Measurements from ENCODE around the gene ZBTB20.

ZBTB20 gene

DNA sequence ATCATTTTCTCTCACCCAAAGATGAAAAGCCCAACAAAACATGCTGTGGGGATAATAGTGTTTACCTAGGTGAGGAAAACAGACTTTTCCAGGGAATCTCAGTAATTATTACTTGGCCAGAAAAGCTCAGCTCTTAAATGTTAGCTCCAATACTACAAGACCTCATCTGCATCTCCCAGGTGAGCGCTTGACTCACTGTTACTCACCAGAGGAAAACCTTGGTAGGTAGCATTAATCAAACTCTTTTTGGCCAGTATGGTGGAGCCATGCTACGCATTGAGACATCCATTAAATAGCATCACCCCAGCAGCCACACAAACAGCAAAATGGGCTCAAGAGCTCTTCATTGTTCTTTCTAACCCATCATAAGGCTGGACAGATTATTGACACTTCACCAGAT lies 754.3 kb downstream of the ZBTB20 start:
- DNase-seq, result no peak

GRCh38 chr3:114389156-114389555 lies 757.9 kb downstream of the ZBTB20 start:
- no peak for DNase-seq

DNA sequence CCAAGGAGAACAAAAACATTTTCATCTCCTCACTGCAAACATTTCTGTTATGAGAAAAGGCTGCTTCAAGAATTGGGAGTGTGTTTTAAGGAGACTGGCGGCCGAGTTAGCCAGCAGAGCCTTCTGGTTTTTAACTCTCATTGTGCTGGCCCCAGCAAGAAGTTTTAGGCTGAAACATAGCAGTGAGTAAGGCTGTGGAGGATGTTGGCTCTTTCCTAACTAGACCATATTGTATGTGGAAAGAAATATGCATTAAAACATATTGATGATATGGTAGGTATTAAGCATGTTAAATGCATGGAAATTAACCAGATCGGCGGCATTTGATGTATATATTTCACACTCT lies 762.6 kb downstream of the ZBTB20 start:
- DNase-seq, result no peak

GRCh38 chr3:114383875-114384557 lies 763.1 kb downstream of the ZBTB20 start:
- DNase-seq, result peak; percentile 55

- DNase-seq, result no peak
Observed at GRCh38 chr3:114380233-114380651, 766.8 kb downstream of the ZBTB20 start.

GRCh38 chr3:114379266-114379665 lies 767.8 kb downstream of the ZBTB20 start:
- DNase-seq, result no peak

GRCh38 chr3:114378760-114379159 lies 768.3 kb downstream of the ZBTB20 start:
- DNase-seq, result no peak

GRCh38 chr3:114377426-114377825 lies 769.7 kb downstream of the ZBTB20 start:
- DNase-seq, result no peak

- DNase-seq, result no peak
Observed at GRCh38 chr3:114376516-114377185, 770.4 kb downstream of the ZBTB20 start.

DNA sequence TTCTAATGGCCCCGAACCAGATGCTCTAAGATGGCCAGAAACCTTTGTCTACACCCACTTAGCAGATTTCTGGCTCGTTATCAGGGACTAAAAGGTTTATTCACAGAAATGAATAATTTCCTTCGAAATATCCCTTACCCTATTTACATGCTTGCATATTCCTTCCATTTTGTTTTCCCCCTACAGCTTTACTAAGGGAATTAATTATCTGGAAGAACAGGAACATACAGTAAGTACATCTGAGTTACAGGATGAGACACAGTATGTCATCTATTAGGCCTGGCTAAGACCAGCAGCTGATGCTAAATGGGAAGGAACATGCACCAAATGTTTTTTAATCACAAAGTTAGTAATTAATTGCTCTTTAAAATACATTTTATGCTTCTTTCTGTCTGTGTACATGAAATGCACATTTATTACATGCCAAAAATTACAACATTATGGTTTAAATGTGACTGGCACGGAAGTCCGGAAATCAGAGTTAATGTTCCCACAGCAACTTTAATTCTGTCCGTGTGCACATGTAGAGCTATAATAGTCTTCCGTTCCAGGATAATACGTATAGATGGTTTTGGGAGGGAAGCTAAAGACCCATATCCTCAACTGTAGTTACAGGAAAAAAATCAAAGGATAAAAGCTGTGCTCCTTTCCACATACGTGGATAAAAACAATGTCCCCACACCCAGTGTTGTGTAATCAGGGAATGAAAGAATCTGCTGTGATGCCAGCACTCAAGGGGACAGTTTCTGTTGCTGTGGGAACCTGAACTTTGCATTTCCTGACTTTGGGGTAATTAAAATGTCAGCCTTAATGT lies 771.3 kb downstream of the ZBTB20 start:
- no peak for DNase-seq

GRCh38 chr3:114374433-114374990 lies 772.6 kb downstream of the ZBTB20 start:
- no peak for DNase-seq

GRCh38 chr3:114370537-114371174 lies 776.4 kb downstream of the ZBTB20 start:
- DNase-seq, result no peak

DNA sequence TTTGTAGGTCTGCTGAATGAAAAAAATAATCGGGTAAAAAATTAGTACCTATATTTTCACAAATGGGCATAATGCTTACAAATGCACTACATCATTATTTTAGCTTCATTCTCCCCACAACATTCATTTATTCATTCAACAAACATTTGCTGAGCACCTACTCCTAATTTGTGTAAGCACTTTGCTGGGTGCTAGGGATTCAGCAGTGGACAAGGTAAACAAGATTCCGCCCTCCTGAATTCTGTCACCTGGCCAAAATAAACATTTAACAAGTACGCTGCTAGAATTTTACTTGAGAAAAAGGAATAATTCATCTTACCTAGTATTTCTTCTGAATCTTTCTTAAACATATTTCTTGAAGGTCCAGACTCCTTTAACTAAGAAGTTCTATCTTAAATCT lies 781.2 kb downstream of the ZBTB20 start:
- no peak for DNase-seq

GRCh38 chr3:114364806-114365654 lies 782.1 kb downstream of the ZBTB20 start:
- no peak for DNase-seq

DNA sequence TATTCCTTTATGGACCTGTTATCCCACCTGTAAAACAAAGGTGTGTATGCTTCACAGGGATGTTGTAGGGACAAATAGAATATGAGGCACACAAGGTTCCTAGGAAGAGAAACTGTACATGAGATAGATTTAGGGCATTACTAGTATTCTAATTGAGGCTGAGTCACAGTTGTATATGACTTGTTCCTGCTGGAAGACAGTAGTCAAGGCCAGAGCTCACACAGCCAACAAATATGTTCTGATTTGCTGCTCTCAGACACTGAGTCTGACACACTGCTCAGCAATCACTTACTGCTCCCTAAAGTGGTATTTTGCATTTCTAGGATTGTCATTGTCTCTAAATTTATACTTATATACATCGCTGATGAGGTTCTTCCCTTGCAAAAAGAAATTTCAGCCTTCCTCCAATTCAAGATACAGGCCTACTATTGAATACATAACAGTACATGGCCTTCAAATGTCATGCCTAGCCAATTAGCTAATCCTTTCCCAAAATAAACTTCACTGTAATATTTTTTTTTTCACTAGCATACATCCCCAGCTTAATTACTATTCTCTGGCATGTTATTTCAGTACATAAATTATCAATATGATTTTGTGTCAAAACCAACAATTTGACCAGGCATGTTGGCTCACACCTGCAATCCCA lies 783.4 kb downstream of the ZBTB20 start:
- no peak for DNase-seq

DNA sequence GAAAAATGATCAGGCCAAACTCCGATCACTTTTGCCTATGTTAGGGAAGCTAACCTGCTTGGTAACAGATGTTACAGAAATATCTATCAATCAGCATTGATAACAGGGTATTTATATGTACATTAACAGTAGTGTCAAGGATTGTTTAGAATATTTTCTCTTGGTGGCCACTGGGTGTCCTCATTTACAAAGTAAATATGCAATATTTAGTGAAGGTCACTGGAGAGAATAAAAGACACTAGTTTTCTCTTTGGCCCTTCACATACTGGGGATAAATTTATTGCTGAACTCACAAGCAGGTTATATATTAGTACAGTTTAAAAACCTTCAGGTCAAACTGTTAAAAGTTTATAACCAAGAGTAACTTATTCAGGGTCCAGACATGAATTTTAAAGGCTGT lies 784.3 kb downstream of the ZBTB20 start:
- DNase-seq, result no peak

DNA sequence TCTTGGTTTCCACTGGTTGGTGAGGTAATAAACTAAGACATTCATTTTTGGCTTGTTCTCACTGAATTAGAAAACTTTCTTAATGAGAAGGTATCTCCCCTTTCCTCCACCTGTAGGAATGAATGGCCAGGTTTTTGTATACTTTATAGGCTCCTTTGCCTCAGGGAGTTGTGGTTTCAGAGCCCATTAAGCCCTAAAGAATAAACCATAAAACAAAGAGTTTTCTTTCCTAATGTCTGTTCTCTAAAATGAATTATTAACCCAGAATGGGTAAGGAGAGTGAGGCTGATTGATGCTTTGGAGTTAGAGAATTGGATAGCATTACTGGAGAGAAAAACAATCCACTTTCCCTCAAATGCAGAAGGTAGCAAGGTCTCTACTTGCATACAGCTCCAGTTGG lies 785.7 kb downstream of the ZBTB20 start:
- no peak for DNase-seq

DNA sequence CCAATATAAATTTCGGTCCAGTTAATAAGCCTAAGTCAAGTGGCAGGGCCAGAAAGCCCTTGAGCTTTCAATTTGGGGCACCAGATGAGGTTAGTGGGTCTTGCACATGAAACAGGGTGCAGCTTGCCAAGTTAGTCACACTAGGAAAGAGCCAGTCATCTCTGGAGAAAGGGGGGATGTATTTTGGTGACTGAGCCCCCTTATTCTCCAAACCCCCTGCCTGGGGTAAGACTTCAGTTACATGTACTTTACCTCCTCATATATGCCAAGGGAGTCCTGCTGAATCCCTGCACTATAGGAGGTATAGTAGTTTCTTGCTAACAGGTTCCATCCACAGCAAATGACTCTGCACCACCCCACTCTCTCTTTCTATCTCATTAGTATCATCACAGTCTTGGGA lies 790.6 kb downstream of the ZBTB20 start:
- DNase-seq, result no peak

GRCh38 chr3:114356066-114356465 lies 791.0 kb downstream of the ZBTB20 start:
- no peak for DNase-seq

GRCh38 chr3:114355653-114356052 lies 791.4 kb downstream of the ZBTB20 start:
- DNase-seq, result no peak

GRCh38 chr3:114351822-114352145 lies 795.3 kb downstream of the ZBTB20 start:
- no peak for DNase-seq

All from activated T-cell treated with anti-CD3 and anti-CD28 coated beads for 4 hours (primary cell).